H1 (cell line): ENCODE measurements around the gene PIM2. TPM values are rescaled to one million over a fixed set of nuclear protein-coding genes. Genes with fewer than 3 reads are reported as not detected.

Experiments used
- CTCF ChIA-PET: fragments of 300-600 bp; sonication (Branson Sonifier 250); formaldehyde crosslinking; loops from one replicate; lab custom pipeline; 2021; ENCODE audit not compliant: partially characterized antibody; lab: Charles Lee
- POLR2A ChIA-PET: fragments of 300-600 bp; sonication (Branson Sonifier 250); formaldehyde crosslinking; loops from one replicate; lab custom pipeline; 2021; ENCODE audit warnings: inconsistent platforms; ENCODE audit not compliant: partially characterized antibody; lab: Charles Lee
- DNase-seq, 2 experiments: peaks; one replicate each; pipeline versions ENCODE4 v3.0.0 to v3.0.0-alpha.2; 2010 to 2022; ENCODE audit warnings: low spot score in 2 of 2, low read depth in 1 of 2, mixed read lengths in 1 of 2
- FAIRE-seq: peaks from 2 replicates; lab custom pipeline; 2011; peaks lifted over from hg19 to GRCh38; lab: Jason Lieb, UNC
- H2AFZ ChIP-seq: 2 replicates; pipeline ENCODE4 v1.8.1; 2012; ENCODE audit warnings: low read length, inconsistent platforms
- H2AK5ac ChIP-seq: 2 replicates; pipeline ENCODE4 v1.6.1; 2013; ENCODE audit warnings: low read depth, low read length
- H2BK120ac ChIP-seq: replicated peaks from 2 replicates; pipeline ENCODE3; 2013; ENCODE audit warnings: low read depth, low read length, inconsistent platforms
- H2BK12ac ChIP-seq: 2 replicates; pipeline ENCODE4 v1.6.1; 2013; ENCODE audit warnings: low read depth, low read length
- H2BK15ac ChIP-seq: 2 replicates; pipeline ENCODE4 v1.6.1; 2013; ENCODE audit warnings: low read length
- H2BK20ac ChIP-seq: 2 replicates; pipeline ENCODE4 v1.6.1; 2013; ENCODE audit warnings: low read length
- H2BK5ac ChIP-seq: 2 replicates; pipeline ENCODE4 v1.6.1; 2013; ENCODE audit warnings: low read depth, low read length
- H3K14ac ChIP-seq: 2 replicates; pipeline ENCODE4 v1.6.1; 2013; ENCODE audit warnings: inconsistent platforms; ENCODE audit not compliant: insufficient read length
- H3K18ac ChIP-seq: 2 replicates; pipeline ENCODE4 v1.6.1; 2013; ENCODE audit warnings: low read length; ENCODE audit errors: extremely low read depth
- H3K23ac ChIP-seq: 2 replicates; pipeline ENCODE4 v1.6.1; 2013; ENCODE audit warnings: inconsistent platforms; ENCODE audit not compliant: insufficient read length
- H3K23me2 ChIP-seq: 2 replicates; pipeline ENCODE4 v1.6.1; 2013; ENCODE audit warnings: low read depth, low read length
- H3K27ac ChIP-seq: 2 replicates; pipeline ENCODE4 v1.6.1; 2011; ENCODE audit warnings: low read depth, low read length, inconsistent platforms
- H3K27me3 ChIP-seq, 4 experiments: replicated peaks in 1 of 4; 1 replicate in 1 of 4; 2 replicates in 3 of 4; pipeline versions ENCODE4 v1.6.1 to v1.8.1; 2011 to 2013; ENCODE audit warnings: low read length in 3 of 4, mild to moderate bottlenecking in 3 of 4, inconsistent platforms in 2 of 4, mixed read lengths in 2 of 4, moderate library complexity in 1 of 4; ENCODE audit not compliant: control insufficient read depth in 3 of 4, insufficient read depth in 3 of 4; ENCODE audit errors: extremely low read depth in 1 of 4
- H3K36me3 ChIP-seq, 4 experiments: 2 replicates each; pipeline versions ENCODE4 v1.6.1 to v1.8.1; 2011 to 2013; ENCODE audit warnings: mild to moderate bottlenecking in 4 of 4, low read length in 3 of 4, moderate library complexity in 2 of 4, control low read depth in 1 of 4, inconsistent platforms in 1 of 4; ENCODE audit not compliant: insufficient read depth in 4 of 4, control insufficient read depth in 2 of 4
- H3K4ac ChIP-seq: replicated peaks from 2 replicates; pipeline ENCODE3; 2013; ENCODE audit warnings: low read length, low read depth, mixed read lengths, inconsistent platforms; ENCODE audit not compliant: insufficient read length
- H3K4me1 ChIP-seq, 4 experiments: replicated peaks in 1 of 4; 1 replicate in 1 of 4; 2 replicates in 3 of 4; pipeline versions ENCODE4 v1.6.1 to v1.8.1; 2011 to 2013; ENCODE audit warnings: low read length in 3 of 4, inconsistent platforms in 2 of 4, mixed read lengths in 1 of 4; ENCODE audit not compliant: insufficient read depth in 4 of 4, control insufficient read depth in 3 of 4
- H3K4me2 ChIP-seq, 2 experiments: 2 replicates each; pipeline versions ENCODE4 v1.6.1 to v1.8.1; 2011 to 2013; ENCODE audit warnings: low read depth in 2 of 2, low read length in 2 of 2, control low read depth in 1 of 2, inconsistent platforms in 1 of 2, mild to moderate bottlenecking in 1 of 2; ENCODE audit not compliant: insufficient read depth in 1 of 2
- H3K4me3 ChIP-seq, 4 experiments: fragments of 200-600, 300-600 bp in 1 of 4; sonication (generic), shearing (Covaris generic), sonication (Bioruptor Twin) in 1 of 4; 2 replicates each; pipeline versions ENCODE4 v1.5.1 to v1.8.1; 2011 to 2016; ENCODE audit warnings: low read length in 4 of 4, low read depth in 3 of 4, control low read depth in 2 of 4, inconsistent platforms in 2 of 4, mild to moderate bottlenecking in 2 of 4, mixed read lengths in 1 of 4, moderate library complexity in 1 of 4; ENCODE audit not compliant: insufficient read depth in 2 of 4; ENCODE audit errors: extremely low read depth in 1 of 4
- H3K56ac ChIP-seq: replicated peaks from 2 replicates; pipeline ENCODE3; 2013; ENCODE audit warnings: low read depth, mild to moderate bottlenecking, mixed read lengths, low read length, inconsistent platforms; ENCODE audit not compliant: insufficient read length
- H3K79me1 ChIP-seq: 2 replicates; pipeline ENCODE4 v1.6.1; 2013; ENCODE audit warnings: low read depth, low read length, control low read depth
- H3K79me2 ChIP-seq, 2 experiments: 2 replicates each; pipeline versions ENCODE4 v1.6.1 to v1.8.1; 2012 to 2013; ENCODE audit warnings: low read length in 2 of 2, mild to moderate bottlenecking in 2 of 2, inconsistent platforms in 1 of 2; ENCODE audit not compliant: insufficient read depth in 2 of 2, control insufficient read depth in 1 of 2
- H3K9ac ChIP-seq, 4 experiments: replicated peaks in 1 of 4; 1 replicate in 1 of 4; 2 replicates in 3 of 4; pipeline versions ENCODE4 v1.6.1 to v1.8.1; 2011 to 2013; ENCODE audit warnings: low read depth in 3 of 4, low read length in 3 of 4, control low read depth in 2 of 4, mild to moderate bottlenecking in 2 of 4, moderate library complexity in 2 of 4, inconsistent platforms in 1 of 4; ENCODE audit errors: extremely low read depth in 1 of 4
- H3K9me3 ChIP-seq, 2 experiments: 2 replicates each; pipeline versions ENCODE4 v1.6.1 to v1.8.1; 2012 to 2013; ENCODE audit warnings: mild to moderate bottlenecking in 2 of 2, moderate library complexity in 2 of 2, control low read depth in 1 of 2, inconsistent platforms in 1 of 2, low read depth in 1 of 2, low read length in 1 of 2, mixed read lengths in 1 of 2; ENCODE audit not compliant: insufficient read depth in 2 of 2
- H4K20me1 ChIP-seq, 2 experiments: replicated peaks in 1 of 2; 2 replicates each; pipeline versions ENCODE3 to v1.8.1; 2011 to 2013; ENCODE audit warnings: inconsistent platforms in 2 of 2, low read length in 2 of 2, mild to moderate bottlenecking in 1 of 2; ENCODE audit not compliant: insufficient read depth in 2 of 2, control insufficient read depth in 1 of 2
- H4K5ac ChIP-seq: 2 replicates; pipeline ENCODE4 v1.6.1; 2013; ENCODE audit warnings: low read length, low read depth, mixed read lengths, inconsistent platforms; ENCODE audit not compliant: insufficient read length
- H4K8ac ChIP-seq: 2 replicates; pipeline ENCODE4 v1.8.0; 2013; ENCODE audit warnings: mild to moderate bottlenecking, moderate library complexity, low read length, inconsistent platforms; ENCODE audit not compliant: insufficient read depth; ENCODE audit errors: extremely low read depth
- H4K91ac ChIP-seq: replicated peaks from 2 replicates; pipeline ENCODE3; 2013; ENCODE audit warnings: low read length, mixed read lengths, inconsistent platforms; ENCODE audit not compliant: insufficient read length
- WGBS, 2 experiments: shearing (Covaris generic) in 1 of 2; methylation state at CpG; one replicate each; pipeline versions ENCODE4 v1.1.6 to v1.1.7; 2013 to 2015; ENCODE audit warnings: low lambda C conversion rate in 2 of 2, mixed read lengths in 2 of 2, inconsistent platforms in 1 of 2, low coverage in 1 of 2, missing lambda C conversion rate in 1 of 2; ENCODE audit not compliant: insufficient replicate concordance in 2 of 2, insufficient coverage in 1 of 2, insufficient read length in 1 of 2; ENCODE audit errors: extremely low coverage in 1 of 2, missing lambda C conversion rate in 1 of 2; 5-methylcytosine and 5-hydroxymethylcytosine counted together
- polyA plus RNA-seq, 7 experiments: library from polyadenylated mRNA; depleted of rRNA in 3 of 7; stranded (reverse) in 5 of 7; unstranded in 2 of 7; fragments of >200 nt in 5 of 7; fragments of 200-250 nt in 2 of 7; gene quantifications; 1 replicate in 5 of 7; 2 replicates in 1 of 7; 4 replicates in 1 of 7; pipeline versions ENCODE4 v1.2.1 to v1.2.3, GENCODE V29; 2011 to 2013; ENCODE audit warnings: missing spikeins in 2 of 7, mixed read lengths in 2 of 7
- total RNA-seq: library from RNA; stranded (reverse); fragmentation: NEBNext Ultra II Directional; extraction: Animal tissue kit (Norgen Biotek cat#: 25700); gene quantifications from 2 replicates; pipeline ENCODE4 v1.2.1, GENCODE V29; 2021
- TF ChIP-seq, protein P1 (sequence below): IDR thresholded peaks from 2 replicates; pipeline ENCODE4 v1.6.1; 2012; ENCODE audit warnings: inconsistent platforms

PIM2 gene
- total and polyA plus RNA-seq, 2 of the 8 experiments (the other 6 are each of a cell fraction or from before 2014, with no cell fraction given): 180 to 203 TPM

DNA sequence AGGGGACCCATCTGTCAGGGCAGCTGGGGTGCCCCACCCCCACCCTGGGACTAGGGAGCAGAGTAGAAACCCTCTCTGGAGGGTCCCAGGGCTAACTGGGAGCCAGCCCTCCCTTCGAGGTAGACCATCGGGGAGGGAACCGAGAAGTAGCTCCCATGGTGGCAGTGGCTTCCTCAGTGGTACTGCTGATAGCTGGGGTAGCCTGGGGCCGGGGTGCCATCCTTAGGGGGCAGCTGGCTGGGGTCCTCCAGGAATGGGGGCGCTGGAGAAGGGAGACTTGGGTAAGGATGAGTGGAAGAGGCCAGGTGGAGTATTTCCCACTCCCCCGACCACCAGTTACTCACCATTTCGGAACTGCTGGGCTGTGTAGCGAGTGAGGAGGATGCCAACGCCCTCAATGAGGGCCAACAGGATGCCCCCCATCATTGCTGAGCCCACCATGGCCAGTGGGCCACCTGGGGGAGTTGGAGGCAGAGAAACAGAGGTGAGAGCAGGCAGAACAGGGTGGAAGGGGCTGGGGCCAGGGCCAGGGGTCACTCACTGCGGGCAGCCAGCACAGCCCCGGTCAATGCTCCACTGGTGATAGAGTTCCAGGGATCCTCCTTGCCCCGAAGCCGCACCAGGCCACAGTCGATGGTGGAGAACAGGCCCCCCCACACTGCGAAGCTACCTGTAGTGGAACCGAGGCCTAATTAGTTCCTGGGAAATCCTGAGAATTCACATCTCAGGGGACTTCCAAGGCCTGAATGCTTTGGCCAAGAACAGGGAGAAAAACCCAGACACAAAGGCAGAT lies 25.1 kb downstream of the PIM2 start:
- no peak overlapping the region for H2BK12ac ChIP-seq
- no peak for FAIRE-seq
- CTCF ChIA-PET: interaction anchor here (1.3 kb wide), 1 partner anchor 78 kb away, joined by 3 read pairs; the partner anchor contains the start of gene KCND1
- TF ChIP-seq, protein P1, sequence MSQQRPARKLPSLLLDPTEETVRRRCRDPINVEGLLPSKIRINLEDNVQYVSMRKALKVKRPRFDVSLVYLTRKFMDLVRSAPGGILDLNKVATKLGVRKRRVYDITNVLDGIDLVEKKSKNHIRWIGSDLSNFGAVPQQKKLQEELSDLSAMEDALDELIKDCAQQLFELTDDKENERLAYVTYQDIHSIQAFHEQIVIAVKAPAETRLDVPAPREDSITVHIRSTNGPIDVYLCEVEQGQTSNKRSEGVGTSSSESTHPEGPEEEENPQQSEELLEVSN: no peak

More for the DNA sequence above, 25.1 kb downstream of the PIM2 start:
- 90% methylated on average over 6 of the region's 16 CpGs; no CpG with 5 or more reads in 1 of the 2 experiments for WGBS, 2 experiments
- H3K4me1 ChIP-seq: peaks cover 0 to 4% (median 2%) of the 10 kb centered on the region in 4 experiments; a peak in 2 of 7 replicates
- H4K91ac ChIP-seq: no peak overlapping the region
- no peak overlapping the region for H4K8ac ChIP-seq
- no peak overlapping the region for H2BK5ac ChIP-seq
- POLR2A ChIA-PET: interaction anchor here (0.6 to 1.2 kb wide), 3 partner anchors 34 to 369 kb away, joined by 3 read pairs; no protein-coding TSS in a partner anchor
- peaks cover 0 to 7% (median 3%) of the 10 kb centered on the region in 4 experiments; a peak in 2 of 8 replicates for H3K36me3 ChIP-seq
- no peaks in the 10 kb centered on the region; the same call in 1 of the 2 replicates for H3K79me1 ChIP-seq
- H2BK20ac ChIP-seq: no peak overlapping the region
- H3K4me2 ChIP-seq: no peak overlapping the region
- H3K4me3 ChIP-seq: no peak overlapping the region
- no peaks in the 10 kb centered on the region for H3K9me3 ChIP-seq
- H3K56ac ChIP-seq: no peak overlapping the region
- no peak overlapping the region for H3K27ac ChIP-seq
- no peak overlapping the region for H3K14ac ChIP-seq
- peaks cover 7 to 8% of the 10 kb centered on the region in 2 experiments for H4K20me1 ChIP-seq
- H3K27me3 ChIP-seq: no peaks in the 10 kb centered on the region
- peaks cover 0 to 14% of the 10 kb centered on the region in 2 experiments; a peak in 2 of 4 replicates for H3K79me2 ChIP-seq
- no peak overlapping the region for H3K9ac ChIP-seq
- no peak overlapping the region for H2AFZ ChIP-seq
- H2AK5ac ChIP-seq: no peak overlapping the region
- H3K23ac ChIP-seq: no peak overlapping the region
- H3K4ac ChIP-seq: no peak overlapping the region
- peaks cover 10% of the 10 kb centered on the region for H3K23me2 ChIP-seq
- no peak overlapping the region for H3K18ac ChIP-seq
- no peak for DNase-seq
- no peak overlapping the region for H2BK120ac ChIP-seq
- no peak overlapping the region for H4K5ac ChIP-seq
- no peak overlapping the region for H2BK15ac ChIP-seq
